ENCODE data around the gene TRAK1.
"Not testable (repeated sequence)": the region's sequence is repeated elsewhere in the genome, so short reads cannot be mapped to it uniquely, and the experiment has no call there.

The TRAK1 gene, protein sequence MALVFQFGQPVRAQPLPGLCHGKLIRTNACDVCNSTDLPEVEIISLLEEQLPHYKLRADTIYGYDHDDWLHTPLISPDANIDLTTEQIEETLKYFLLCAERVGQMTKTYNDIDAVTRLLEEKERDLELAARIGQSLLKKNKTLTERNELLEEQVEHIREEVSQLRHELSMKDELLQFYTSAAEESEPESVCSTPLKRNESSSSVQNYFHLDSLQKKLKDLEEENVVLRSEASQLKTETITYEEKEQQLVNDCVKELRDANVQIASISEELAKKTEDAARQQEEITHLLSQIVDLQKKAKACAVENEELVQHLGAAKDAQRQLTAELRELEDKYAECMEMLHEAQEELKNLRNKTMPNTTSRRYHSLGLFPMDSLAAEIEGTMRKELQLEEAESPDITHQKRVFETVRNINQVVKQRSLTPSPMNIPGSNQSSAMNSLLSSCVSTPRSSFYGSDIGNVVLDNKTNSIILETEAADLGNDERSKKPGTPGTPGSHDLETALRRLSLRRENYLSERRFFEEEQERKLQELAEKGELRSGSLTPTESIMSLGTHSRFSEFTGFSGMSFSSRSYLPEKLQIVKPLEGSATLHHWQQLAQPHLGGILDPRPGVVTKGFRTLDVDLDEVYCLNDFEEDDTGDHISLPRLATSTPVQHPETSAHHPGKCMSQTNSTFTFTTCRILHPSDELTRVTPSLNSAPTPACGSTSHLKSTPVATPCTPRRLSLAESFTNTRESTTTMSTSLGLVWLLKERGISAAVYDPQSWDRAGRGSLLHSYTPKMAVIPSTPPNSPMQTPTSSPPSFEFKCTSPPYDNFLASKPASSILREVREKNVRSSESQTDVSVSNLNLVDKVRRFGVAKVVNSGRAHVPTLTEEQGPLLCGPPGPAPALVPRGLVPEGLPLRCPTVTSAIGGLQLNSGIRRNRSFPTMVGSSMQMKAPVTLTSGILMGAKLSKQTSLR

DNA sequence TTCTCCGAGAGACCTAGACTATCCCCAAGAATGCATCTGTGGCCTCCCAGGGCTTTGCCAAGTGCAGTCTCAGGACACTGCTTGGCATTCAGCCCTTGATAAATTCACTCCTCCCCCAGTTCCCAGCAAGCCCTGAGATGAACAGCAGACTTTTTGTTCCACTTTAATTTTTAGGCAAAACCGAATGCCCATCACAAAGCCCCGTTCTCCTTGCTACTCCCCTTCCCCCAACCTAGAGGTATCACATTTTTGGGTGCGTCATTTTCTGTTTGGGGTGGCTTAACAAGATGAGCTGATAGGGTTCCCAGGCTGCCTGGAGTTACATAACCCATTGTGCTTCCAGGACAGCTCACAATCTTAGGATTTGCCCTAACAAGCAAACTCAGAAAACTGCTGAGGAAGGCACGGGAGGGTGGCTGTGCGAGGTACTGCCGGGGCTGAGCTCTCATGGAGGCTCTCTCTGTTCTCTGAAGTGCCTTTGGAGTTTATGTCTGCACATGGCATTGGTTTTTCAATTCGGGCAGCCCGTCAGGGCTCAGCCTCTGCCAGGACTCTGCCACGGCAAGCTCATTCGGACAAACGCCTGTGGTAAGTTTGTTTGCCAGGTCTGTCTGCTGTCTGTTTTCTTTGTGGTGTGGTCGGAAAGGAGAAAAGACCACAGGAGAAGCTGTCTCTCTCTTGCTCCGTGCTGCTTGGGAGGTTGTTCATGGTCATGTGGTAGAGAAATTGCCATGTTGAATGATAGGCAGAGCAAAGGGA is at the start of gene TRAK1:
Gene TRAK1 (plus strand): TSS at position 385 of the 759 bp plus-strand sequence. CDS start 113 bp downstream, at position 498.
- peak; percentile 90 for DNase-seq (ENCODE audit: low read depth, low spot score)
- H3K27ac ChIP-seq = peak within 1 kb of the TSS; percentile 74

DNA sequence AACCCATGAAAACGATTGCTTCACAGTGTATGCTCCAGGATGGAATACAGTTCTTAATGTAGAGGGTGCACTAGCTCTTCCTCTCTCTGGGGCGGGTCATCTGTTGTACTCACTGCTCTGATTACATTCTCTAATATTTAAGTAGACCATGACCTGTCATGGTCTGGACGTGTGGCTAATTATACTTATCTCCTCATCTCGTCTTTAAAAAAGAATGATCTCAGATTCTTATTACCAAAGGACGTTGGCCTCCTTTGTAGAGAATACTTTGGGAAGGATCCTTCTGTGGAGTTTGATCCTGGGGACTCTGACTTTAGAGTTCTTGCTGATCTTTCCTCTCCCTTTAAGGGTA is 48.4 kb upstream of the TRAK1 start:
- H3K27ac ChIP-seq = no peak overlapping the region
- DNase-seq (ENCODE audit: low read depth, low spot score) = no peak

DNA sequence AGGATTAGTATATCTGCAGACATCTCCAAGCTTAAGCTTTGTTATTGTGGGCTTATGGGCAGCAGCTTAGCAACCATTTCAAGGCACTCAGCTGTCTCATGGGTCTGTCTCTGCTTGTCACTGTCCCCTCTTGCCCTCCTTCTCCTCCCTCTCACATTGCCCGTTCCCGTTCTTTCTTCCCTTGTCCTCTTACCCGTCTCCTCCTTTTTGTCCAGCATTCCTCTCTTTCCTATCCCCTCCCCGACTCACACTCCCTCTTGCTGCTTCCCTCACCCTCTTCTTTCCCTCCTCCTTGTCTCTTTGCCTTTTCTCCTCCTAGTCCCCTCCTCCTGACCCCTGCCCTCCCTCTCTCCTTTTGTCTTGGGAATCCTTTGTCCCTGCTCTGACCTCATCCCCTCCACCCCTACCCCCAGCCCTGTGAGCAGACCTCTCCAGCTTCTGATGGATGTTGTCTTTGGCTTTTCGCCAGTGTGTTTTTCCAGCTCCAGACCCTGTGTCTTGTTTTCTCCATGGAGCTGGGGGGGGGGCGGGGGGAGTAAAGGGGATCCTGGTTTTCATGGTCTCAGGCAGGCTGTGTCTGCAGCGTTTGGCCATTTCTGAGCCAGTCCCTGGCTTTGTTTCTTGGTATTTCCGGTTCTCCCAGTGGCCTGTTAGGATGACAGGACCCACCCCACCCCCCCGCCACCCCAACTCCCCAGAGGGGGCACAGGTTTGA is 47.9 kb upstream of the TRAK1 start:
- H3K27ac ChIP-seq = no peak overlapping the region
- DNase-seq (ENCODE audit: low read depth, low spot score) = no peak

DNA sequence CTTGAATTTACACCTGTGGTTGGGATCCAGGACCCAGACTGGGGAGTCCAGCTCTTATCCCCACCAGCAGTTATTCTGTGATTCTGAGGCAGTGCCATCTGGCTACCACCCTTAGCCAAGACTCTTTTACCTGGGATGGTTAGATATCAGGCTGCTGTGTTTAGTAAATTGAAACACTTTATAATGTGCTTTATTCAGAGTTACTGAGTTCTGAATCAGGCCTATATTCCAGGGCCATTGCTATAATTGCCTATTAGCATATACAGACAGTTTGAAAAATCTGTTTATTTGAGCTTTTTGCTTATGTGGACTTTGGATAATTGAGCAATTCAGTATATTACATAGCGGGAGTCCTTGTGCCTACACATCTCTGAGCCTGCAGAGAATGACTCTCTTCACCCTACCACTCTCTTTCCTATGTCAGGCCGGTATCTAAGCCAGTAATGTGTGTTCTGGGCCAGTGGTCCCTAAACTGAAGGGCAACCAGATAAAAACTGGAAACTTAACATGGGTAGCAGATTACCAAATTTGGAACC is 45.4 kb upstream of the TRAK1 start:
- no peak overlapping the region for H3K27ac ChIP-seq
- DNase-seq (ENCODE audit: low read depth, low spot score) = no peak

DNA sequence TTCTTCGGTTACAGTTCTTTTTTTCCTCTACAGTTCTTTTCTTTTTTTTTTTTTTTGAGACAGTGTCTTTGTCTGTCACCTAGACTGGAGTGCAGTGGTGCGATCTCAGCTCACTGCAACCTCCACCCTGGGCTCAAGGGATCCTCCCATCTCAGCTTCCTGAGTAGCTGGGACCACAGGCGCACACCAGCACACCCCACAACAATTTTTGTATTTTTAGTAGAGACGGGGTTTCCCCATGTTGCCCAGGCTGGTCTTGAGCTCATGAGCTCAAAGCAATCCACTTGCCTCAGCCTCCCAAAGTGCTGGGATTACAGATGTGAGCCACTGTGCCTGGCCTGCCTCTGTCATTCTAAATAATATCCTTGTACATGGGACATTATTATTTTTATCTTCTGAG is 42.6 kb upstream of the TRAK1 start:
- H3K27ac ChIP-seq; DNase-seq (ENCODE audit: low read depth, low spot score): not testable (repeated sequence)

DNA sequence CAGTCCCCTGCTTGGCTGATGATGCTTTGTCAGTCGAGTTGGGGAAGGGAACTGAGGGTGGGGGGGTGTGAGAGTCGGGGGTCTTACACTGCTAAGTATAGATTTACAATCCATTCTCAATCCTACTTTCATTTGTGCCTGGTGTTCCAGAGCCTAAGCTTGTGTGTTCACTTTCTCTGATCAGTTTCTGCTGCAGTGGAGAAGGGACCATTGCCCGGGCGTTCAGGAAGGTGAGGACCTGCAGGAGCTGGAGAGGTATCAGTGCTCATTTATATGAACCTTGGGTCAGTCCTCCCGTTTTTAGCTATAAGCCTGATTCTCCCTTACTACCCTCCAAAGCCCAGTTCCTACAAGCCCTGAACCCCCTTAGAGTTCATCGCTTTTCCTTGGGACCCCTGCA is 41.0 kb upstream of the TRAK1 start:
- no peak for DNase-seq (ENCODE audit: low read depth, low spot score)
- no peak overlapping the region for H3K27ac ChIP-seq

DNA sequence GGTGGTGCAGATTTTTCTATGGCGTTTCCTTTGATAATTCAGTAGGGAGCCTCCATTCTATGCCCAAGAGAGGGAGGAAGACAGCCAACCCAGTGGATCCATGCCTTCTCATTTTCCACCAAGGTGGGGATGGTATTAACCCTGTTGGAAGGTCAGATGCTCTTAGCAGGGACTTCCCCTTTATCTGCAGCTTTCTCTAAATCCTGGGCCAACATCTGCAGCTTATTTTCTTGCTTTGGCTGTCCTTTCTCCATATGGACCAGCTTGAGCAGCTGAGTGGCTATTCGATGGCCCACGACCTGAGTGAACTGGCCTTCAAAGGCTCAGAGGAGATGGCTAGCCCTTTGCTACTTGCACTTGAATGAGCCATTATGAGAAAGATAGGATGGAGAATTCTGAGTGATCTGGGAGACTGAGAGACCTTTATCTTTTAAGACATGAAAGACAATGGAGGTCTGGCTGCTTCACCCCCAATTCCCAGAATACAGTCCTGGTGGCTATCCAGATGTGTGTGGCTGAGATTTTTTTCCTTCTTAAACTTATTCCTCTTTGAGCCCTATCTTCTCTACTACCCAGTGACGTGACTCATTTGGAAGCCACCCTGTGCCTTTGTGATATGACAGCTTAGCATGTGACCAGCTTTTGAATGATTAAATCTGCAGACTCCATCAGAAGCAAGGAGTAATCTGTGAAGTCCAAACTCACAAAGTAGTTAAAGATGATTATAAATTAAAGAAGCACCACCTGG is 39.6 kb upstream of the TRAK1 start:
- no peak overlapping the region for H3K27ac ChIP-seq
- DNase-seq (ENCODE audit: low read depth, low spot score) = no peak

DNA sequence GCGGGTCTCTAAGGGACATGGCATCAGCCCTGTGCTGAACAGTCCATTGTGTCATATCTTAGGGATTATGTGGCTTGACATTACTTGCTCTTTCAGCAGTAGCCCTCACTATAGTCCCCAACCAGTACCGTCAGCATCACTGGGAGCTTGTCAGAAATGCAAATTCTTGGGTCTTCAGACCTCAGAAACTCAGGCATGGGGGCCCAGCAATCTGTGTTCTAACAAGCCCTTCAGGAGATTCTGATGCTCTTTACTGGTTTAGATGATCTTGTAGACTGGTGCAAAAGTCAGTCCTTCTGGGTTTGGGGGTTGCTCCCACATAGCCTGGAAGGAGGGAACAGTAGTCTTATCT is 39.0 kb upstream of the TRAK1 start:
- no peak for DNase-seq (ENCODE audit: low read depth, low spot score)

DNA sequence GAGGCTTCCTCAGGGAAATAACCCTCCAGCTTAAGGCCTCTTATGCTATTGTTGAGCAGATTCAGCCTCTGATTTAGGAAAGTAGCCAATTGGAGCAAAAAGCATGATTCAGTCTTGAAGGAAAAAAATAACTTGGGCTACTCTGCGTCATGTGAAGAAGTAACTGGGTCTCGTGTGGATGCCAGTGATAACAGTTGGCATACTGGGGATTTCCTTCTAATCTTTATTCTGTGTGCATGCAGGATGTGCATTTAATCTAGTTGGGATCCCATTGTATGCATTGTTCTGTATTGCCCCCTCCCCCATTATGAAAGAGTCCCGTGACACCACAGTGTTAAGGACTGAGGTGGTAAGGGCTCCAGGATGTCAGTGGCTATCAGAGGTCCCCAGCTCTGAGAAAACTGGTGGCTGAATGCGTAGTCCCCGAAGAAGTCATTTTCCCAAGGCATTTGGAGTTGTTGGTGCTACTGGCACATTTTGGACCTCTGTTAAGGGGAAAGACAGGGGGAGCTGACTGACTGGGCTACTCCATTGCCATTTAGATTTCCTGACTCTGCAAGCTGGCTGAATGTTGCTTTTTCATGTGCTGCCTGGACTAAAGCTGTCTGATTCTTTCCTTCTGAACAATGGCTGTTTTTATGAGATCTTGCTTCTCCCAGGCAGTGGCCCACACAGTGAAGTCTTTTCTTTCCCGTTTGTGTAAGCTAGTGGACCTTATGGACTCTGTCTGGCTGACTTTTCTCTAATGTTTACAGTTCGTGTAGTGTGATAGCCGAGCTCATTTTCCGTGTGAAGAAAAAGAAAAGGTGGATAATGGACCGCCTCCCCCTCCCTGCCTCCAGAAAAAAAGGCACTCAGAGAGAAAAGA is 38.4 kb upstream of the TRAK1 start:
- no peak overlapping the region for H3K27ac ChIP-seq
- no peak for DNase-seq (ENCODE audit: low read depth, low spot score)

More for the DNA sequence above, 39.0 kb upstream of the TRAK1 start:
- no peak overlapping the region for H3K27ac ChIP-seq

DNA sequence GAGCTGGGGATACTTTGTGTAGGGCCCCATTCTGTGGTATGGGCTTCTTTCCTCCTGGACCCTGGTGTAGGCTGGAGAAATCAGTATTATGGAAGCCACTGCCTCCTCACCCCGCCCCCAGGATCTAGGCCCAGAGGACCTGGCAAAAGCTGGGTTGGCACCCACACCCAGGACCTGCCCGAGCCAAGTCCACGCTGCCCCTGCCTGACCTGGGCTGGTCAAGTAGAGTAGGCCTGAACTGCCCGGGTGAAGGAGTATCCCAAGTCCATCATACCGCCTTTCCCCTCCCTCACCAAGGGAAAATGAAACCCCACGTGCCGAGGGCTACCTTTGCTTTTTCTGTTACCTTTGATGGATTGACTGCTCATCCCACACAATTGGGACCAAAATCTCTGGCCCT is 37.7 kb upstream of the TRAK1 start:
- no peak for DNase-seq (ENCODE audit: low read depth, low spot score)
- H3K27ac ChIP-seq = no peak overlapping the region

DNA sequence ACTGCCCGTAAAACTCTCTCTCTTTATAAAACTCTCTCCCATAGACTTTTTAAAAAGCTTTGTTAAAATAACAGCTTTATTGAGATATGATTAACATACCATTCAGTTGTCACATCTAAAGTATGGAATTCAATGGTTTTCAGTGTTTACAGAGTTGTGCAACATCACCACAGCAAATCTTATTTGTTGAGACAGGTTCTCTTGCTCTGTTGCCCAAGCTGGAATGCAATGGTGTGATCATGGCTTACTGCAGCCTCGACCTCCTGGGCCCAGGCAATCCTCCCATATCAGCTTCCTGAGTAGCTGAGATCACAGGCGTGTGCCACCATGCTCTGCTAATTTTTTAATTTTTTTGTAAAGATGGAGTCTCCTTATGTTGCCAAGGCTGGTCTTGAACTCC is 35.9 kb upstream of the TRAK1 start:
- peak overlapping the region; percentile 85 for H3K27ac ChIP-seq
- DNase-seq (ENCODE audit: low read depth, low spot score) = peak; percentile 75

DNA sequence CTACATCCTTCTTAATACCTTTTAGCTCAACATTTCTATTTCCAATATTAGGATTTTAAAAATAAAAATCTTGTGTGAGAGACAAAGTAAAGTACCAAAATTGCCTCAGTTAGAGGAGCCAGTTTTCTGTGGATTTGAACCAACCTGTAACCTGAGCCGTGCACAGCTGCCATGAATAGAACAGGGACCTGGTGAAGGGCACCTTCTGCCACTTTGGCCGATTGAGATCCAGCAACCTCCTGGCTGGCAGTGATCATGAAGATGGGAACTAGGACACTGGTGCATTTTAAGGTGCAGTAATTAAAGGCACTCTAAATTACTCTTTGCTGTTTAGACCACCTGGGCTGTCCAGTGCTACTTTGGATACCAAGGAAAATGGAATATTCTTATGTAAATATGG is 34.3 kb upstream of the TRAK1 start:
- H3K27ac ChIP-seq = no peak overlapping the region
- no peak for DNase-seq (ENCODE audit: low read depth, low spot score)

DNA sequence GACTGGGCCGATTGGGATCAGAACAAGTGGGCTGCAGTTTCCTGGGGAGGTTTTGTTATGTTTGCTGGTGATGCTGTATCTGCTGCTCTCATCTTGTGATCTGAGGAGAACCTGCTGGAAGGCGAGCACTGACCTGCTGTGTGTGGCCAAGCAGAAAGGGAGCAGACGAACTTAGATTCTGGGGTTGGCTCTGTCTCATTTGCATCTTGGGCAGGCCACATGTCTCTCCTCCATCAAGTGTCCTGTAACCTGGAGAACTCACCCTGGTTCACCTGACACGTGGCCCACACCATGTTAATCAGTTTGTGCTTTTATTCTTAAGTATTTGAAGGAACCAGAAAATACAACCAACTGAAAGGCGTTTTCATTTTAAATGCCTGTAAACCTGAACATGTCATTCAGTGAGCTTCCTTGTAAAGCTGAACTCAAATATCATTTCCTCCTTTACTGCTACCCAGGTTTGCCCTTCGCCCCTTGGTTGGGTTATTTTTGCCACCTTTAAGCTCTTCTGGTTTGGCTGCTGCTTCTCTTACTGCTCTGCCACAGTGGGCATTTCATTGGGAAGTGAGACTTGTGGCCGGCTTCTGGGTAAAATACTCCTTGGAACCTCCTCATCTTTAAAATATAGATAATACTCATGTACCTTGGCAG is 33.5 kb upstream of the TRAK1 start:
- no peak for DNase-seq (ENCODE audit: low read depth, low spot score)
- H3K27ac ChIP-seq = no peak overlapping the region

DNA sequence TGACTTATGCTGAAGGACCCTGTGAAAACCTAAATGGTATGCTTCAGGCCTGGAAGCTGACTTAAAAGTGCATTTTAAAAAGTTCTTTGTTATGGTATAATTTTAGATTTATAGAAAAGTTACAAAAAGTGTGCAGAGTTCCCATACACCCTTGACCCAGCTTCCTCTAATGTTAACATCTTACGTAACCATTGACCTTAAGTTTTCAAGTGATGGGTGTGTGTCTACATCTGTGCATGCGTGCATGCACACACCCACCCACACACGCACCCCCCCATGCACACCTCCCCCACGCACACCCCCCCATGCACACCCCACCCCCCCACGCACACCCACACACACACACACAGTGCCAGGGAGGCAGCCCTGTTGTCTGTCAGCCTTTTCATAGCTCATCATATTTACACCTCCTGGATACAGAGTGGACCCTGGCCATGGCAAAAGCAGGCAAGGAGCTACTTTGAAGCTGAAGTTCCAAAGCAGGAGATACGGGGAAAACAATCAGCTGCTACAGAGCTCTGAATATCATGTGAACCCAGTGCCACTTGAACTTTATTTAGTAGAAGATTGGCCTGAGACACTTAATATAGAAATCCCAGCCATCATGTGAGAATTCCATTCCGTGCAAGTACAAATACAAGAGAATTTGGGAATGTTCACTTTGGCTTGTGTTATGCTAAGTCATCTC is 30.0 kb upstream of the TRAK1 start:
- DNase-seq (ENCODE audit: low read depth, low spot score) = no peak
- peak overlapping the region; percentile 77 for H3K27ac ChIP-seq

DNA sequence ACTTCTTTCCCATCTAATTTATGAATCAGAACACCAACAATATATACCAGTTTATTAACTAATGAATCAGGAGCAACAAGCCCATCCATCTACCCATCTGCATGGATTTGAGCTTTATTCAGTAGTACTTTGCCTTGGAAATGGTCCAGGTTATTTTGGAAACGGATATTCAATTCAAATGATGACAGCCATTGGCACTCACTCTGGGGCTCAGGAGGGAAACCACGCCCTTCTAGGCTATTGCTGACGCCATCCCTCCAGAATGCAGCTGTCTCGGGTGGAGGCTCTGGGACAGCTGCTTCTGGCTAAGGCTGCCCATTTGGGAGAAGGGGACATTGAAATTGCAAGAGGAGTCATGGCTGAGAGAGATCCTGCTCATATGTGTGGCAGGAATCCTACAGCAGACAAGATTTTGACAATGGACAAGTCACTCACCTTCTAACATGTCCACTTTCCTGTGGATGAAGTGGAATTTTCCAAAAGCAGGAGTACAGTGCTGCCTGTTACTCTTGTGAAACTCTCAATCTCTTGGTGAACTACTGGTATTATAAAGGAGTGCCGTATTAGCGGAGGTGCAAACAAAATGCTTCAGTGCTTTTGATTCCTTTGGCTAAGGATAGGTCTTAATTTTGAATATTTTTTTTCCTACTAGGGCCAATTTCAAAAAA is 29.3 kb upstream of the TRAK1 start:
- DNase-seq (ENCODE audit: low read depth, low spot score) = peak; percentile 34
- peak overlapping the region; percentile 77 for H3K27ac ChIP-seq

DNA sequence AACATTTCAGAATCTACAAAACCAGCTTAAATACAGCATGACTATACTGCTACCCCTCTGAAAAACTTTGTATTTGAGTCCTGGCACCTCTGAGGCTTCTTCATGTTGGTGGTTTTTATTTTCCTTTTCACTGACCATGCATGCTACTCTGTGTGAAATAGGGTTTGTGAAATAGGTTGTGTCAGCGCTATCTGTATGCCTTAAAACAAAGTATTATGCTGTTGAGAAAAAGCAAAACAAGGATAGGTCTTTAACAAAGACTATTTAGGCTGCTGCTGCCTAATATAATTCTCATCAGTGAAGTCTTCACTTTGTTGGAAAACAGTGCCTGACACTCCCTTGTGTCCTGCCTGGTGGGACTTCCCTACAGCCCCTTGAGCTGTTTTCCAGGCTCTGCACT is 28.7 kb upstream of the TRAK1 start:
- DNase-seq (ENCODE audit: low read depth, low spot score) = no peak
- peak overlapping the region; percentile 77 for H3K27ac ChIP-seq

DNA sequence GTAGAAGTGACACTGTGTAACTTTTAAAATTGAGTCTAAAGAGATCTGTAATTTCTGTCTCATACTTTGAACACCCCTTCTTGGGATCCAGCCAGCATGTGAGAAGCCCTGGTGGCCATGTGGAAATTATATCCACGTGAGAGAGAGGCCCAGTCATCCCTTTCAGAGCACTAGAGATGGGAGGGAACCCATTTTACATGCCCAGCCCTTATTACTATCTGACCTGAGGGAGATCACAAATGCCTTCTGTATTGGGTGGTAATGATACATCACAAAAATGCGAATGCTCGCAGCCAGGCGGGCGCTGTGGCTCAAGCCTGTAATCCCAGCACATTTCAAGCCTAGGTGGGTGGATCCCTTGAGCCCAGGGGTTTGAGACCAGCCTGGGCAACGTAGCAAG is 27.3 kb upstream of the TRAK1 start:
- peak overlapping the region; percentile 77 for H3K27ac ChIP-seq
- DNase-seq (ENCODE audit: low read depth, low spot score) = no peak
